GM12864 (cell line): Measurements from ENCODE around the gene MSN.

Experiments
- DNase-seq: peaks from one replicate; pipeline ENCODE4 v3.0.0-alpha.2; 2011; ENCODE audit warnings: low read depth
- H3K4me3 ChIP-seq: 2 replicates; pipeline ENCODE4 v1.5.1; 2011; ENCODE audit warnings: mild to moderate bottlenecking, low read depth, low read length, control low read depth
- CTCF ChIP-seq: IDR thresholded peaks from 2 replicates; pipeline ENCODE4 v1.5.1; 2011; ENCODE audit warnings: low read depth, mild to moderate bottlenecking, moderate library complexity, low read length, control low read depth, inconsistent platforms; ENCODE audit errors: missing control alignments

MSN gene

DNA sequence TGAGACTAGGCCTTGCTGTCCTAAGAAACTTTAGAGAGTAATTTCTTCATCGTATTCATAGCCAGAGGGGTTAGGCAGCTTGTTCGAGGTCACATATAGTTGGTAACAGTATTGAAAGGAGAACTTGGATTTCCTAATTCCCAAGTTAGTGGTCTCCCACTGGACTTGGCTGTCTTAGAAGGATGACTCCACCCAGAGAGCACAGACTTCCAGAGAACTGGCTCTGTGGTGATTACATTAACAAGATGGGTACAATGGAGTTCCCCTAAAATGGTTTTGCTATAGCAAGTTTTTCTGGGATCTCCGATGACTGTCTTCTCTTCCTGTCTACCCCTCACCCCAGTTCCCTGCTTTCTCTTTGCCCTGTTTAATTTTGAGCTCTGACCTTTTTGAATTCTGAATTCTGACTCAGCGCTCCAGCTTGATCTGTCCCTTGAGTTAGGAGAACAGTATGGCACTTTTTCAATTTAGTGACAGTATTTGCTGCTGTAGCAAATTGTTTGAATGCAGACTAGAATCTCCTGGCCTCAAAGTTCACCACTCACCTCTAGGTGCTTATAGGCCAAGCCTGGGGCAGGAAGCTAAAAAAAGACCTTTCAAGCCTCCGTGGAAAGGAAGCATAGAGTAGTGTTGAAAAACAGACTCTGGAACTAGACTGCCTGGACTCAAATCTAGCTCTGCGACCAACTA lies 6.9 kb downstream of the MSN start:
- DNase-seq: no peak
- H3K4me3 ChIP-seq: peak overlapping the region; percentile 28; the same call in 1 of the 2 replicates
- no peak for TF ChIP-seq CTCF

DNA sequence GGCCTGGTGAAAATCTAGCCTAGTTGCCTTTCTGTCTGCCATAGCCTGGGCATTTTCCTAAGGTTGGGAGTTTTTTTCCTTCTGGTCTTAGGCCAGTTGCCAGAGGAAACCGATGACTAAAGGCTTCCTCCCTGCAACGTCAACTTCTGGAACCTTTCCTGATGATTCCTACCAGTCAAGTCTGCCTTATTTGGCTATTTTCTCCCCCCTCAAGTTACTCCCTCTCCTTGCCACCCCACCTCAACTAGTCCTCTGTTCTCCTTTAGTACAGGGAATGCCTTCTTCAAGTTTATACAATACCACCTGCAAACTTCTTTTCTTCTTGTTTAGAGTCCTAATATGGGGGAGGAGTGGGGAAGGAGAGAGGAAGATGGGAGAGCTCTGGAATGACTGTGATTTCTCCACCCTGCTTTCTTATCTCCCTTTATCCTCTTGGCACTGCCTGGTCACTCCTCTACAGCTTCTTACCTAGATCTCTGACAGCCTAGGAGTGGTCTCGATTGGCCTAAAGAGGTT lies 10.6 kb downstream of the MSN start:
- H3K4me3 ChIP-seq: no peak overlapping the region
- DNase-seq: no peak
- TF ChIP-seq CTCF: no peak

DNA sequence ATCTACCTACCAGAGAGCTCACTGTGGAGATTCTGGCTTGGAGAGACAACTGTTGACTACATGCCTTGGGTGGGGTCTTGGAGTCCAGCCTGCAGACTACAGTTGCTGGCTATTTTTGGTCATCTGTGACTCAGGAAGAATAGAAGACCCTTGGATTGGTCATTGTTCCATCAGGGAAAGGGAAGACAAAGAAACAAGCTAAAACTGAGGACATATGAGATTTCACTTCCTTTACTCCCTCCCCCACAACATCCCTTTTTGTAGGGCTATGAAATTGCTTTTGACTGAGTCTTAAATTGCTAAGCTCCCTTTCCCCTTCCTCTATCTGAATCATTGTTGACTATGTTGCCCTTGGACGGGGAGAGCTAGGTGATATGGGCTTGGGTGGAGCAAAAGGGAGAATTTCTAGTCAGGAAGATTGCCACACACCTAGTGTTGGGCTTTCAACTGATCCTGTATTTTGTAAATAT lies 11.7 kb downstream of the MSN start:
- H3K4me3 ChIP-seq: no peak overlapping the region
- no peak for DNase-seq
- no peak for TF ChIP-seq CTCF

GRCh38 chrX:65681810-65682209 lies 14.4 kb downstream of the MSN start:
- no peak for TF ChIP-seq CTCF
- DNase-seq: no peak
- no peak overlapping the region for H3K4me3 ChIP-seq

DNA sequence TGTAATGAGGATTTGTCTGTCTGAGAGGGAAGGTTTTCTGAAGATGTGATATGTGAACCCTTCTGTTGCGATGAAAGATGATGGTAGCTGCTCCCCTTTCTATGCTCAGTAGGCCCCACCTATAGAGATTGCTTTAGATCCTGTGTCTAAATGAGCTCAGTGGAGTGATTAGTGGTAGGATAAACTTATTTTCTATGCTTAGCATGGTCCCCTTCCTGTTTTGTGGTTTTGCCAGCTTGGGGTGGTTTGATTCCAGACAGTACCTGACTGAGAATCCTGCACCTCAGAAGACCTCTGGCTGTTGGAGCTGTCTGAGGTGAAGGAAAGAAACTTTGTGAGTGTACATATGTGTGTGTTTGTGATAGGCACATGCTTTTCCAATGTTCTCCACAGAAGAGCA lies 17.7 kb downstream of the MSN start:
- TF ChIP-seq CTCF: no peak

GRCh38 chrX:65686236-65686635 lies 18.8 kb downstream of the MSN start:
- no peak for DNase-seq
- TF ChIP-seq CTCF: no peak
- H3K4me3 ChIP-seq: no peak overlapping the region

More for the DNA sequence above, 17.7 kb downstream of the MSN start:
- H3K4me3 ChIP-seq: no peak overlapping the region
- DNase-seq: no peak

GRCh38 chrX:65687367-65687766 lies 19.9 kb downstream of the MSN start:
- no peak for DNase-seq
- H3K4me3 ChIP-seq: no peak overlapping the region
- TF ChIP-seq CTCF: no peak
